Nephron progenitor cell (in vitro differentiated cells): Measurements from ENCODE around the gene UGT1A1.

Experiments
- DNase-seq: peaks from one replicate; pipeline ENCODE4 v3.0.0; 2021
- H3K27ac Mint-ChIP-seq: 2 replicates; pipeline ENCODE4 v1.8.0; 2021; ENCODE audit warnings: mild to moderate bottlenecking, moderate library complexity, mixed read lengths
- H3K27me3 Mint-ChIP-seq: 2 replicates; pipeline ENCODE4 v1.8.0; 2021; ENCODE audit warnings: mild to moderate bottlenecking, low read depth, mixed read lengths; ENCODE audit not compliant: poor library complexity
- H3K36me3 Mint-ChIP-seq: 2 replicates; pipeline ENCODE4 v1.8.0; 2021; ENCODE audit warnings: low read depth, mixed read lengths
- H3K4me1 Mint-ChIP-seq: 2 replicates; pipeline ENCODE4 v1.8.0; 2021; ENCODE audit warnings: mixed read lengths
- H3K4me3 Mint-ChIP-seq: 2 replicates; pipeline ENCODE4 v1.8.0; 2021; ENCODE audit warnings: mild to moderate bottlenecking, moderate library complexity, mixed read lengths
- H3K9me3 Mint-ChIP-seq: 2 replicates; pipeline ENCODE4 v1.8.0; 2021; ENCODE audit warnings: mild to moderate bottlenecking, moderate library complexity, mixed read lengths
- CTCF ChIP-seq: fragments of 200-600 bp; sonication (generic); IDR thresholded peaks from 2 replicates; pipeline ENCODE4 v1.5.0; 2021; ENCODE audit warnings: antibody characterized with exemption

UGT1A1 gene

GRCh38 chr2:233791883-233792329 is 31.8 kb downstream of the UGT1A1 start:
- H3K4me3 Mint-ChIP-seq: no peak overlapping the region
- no peak for DNase-seq
- peaks cover 17% of the 10 kb centered on the region for H3K4me1 Mint-ChIP-seq
- H3K27me3 Mint-ChIP-seq: peaks cover 4% of the 10 kb centered on the region
- TF ChIP-seq CTCF: no peak
- H3K9me3 Mint-ChIP-seq: no peaks in the 10 kb centered on the region
- no peaks in the 10 kb centered on the region for H3K36me3 Mint-ChIP-seq
- no peak overlapping the region for H3K27ac Mint-ChIP-seq

GRCh38 chr2:233792720-233793119 is 32.6 kb downstream of the UGT1A1 start:
- Mint-ChIP-seq H3K9me3 (no peaks in the 10 kb centered on the region), H3K27me3 (peaks cover 4% of the 10 kb centered on the region), H3K4me3 (no peak overlapping the region), H3K4me1 (peaks cover 17% of the 10 kb centered on the region), H3K36me3 (no peaks in the 10 kb centered on the region), H3K27ac (no peak overlapping the region)
- TF ChIP-seq CTCF: no peak
- DNase-seq: no peak

GRCh38 chr2:233793465-233794127 is 33.5 kb downstream of the UGT1A1 start:
- Mint-ChIP-seq H3K9me3 (no peaks in the 10 kb centered on the region), H3K27ac (no peak overlapping the region), H3K36me3 (no peaks in the 10 kb centered on the region), H3K27me3 (peaks cover 4% of the 10 kb centered on the region), H3K4me3 (no peak overlapping the region), H3K4me1 (peaks cover 17% of the 10 kb centered on the region)
- no peak for TF ChIP-seq CTCF
- no peak for DNase-seq

GRCh38 chr2:233794128-233794658 is 34.1 kb downstream of the UGT1A1 start:
- Mint-ChIP-seq H3K4me1 (peaks cover 17% of the 10 kb centered on the region), H3K27me3 (peaks cover 7% of the 10 kb centered on the region), H3K9me3 (no peaks in the 10 kb centered on the region), H3K4me3 (no peak overlapping the region), H3K27ac (no peak overlapping the region), H3K36me3 (no peaks in the 10 kb centered on the region)
- no peak for DNase-seq
- TF ChIP-seq CTCF: no peak

- H3K36me3 Mint-ChIP-seq: no peaks in the 10 kb centered on the region
- H3K4me1 Mint-ChIP-seq: peaks cover 15% of the 10 kb centered on the region
- DNase-seq: no peak
- H3K9me3 Mint-ChIP-seq: peaks cover 5% of the 10 kb centered on the region
- no peak overlapping the region for H3K4me3 Mint-ChIP-seq
- no peak overlapping the region for H3K27ac Mint-ChIP-seq
- peaks cover 8% of the 10 kb centered on the region for H3K27me3 Mint-ChIP-seq
- no peak for TF ChIP-seq CTCF
These were observed 35.7 kb downstream of the UGT1A1 start for GRCh38 chr2:233795735-233796171.

- peaks cover 5% of the 10 kb centered on the region for H3K9me3 Mint-ChIP-seq
- DNase-seq: no peak
- H3K27ac Mint-ChIP-seq: no peak overlapping the region
- peaks cover 10% of the 10 kb centered on the region for H3K4me1 Mint-ChIP-seq
- no peak for TF ChIP-seq CTCF
- peaks cover 8% of the 10 kb centered on the region for H3K27me3 Mint-ChIP-seq
- no peak overlapping the region for H3K4me3 Mint-ChIP-seq
- no peaks in the 10 kb centered on the region for H3K36me3 Mint-ChIP-seq
These were observed 36.2 kb downstream of the UGT1A1 start for GRCh38 chr2:233796254-233796653.
